ENCODE data around the gene SLC9A7.

GRCh38 chrX:46707274-46707965, 51.5 kb downstream of the SLC9A7 start:
- TF ChIP-seq CTCF (IDR thresholded peaks at IDR 0.05): no peak
- TF ChIP-seq POLR2AphosphoS5 (IDR thresholded peaks at IDR 0.05): no peak
